Measurements from ENCODE around the gene SLC9A9. TPM values are rescaled to one million over a fixed set of nuclear protein-coding genes. Genes with fewer than 3 reads are reported as not detected.

Gene SLC9A9
- total RNA-seq, 4 donors from 2014 or later: 1.7 to 8.2 (median 3.6) TPM

DNA sequence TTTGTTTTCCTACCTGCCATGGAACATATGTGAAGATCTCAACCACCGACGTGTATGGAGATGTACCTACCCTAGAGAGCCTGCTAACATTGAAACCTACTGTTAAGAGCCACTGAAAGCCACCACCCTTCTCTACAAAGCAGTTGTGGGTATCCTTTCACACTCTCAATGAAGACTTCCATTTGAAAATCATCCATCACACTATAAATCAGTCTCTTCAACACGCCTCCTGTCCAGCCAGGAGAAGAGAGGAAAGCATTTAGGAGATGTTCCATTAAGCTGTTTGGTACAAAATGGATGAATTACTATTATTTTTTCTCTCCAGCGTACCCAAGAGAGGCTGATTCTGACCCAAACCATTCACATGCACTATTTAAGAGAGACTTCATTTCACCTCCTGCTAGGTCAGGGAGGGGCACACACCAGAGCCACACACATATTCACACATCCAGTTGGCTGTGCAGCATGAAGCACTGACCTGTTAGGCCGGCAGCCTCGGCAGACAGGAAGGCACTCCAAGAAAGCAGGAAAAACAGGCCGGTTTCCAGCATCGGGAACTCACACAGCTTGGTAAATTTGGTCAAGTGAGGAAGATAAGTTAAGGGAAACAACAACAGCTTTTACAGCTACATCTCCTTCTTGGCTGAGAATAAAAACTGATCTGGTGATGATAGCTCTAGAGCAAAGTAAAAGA lies 274.5 kb downstream of the SLC9A9 start:
- ATAC-seq: no peak
- in situ Hi-C loops (cut with MboI; ENCODE audit: low sequenced_read_pairs in 4 of 4): no loop called here

DNA sequence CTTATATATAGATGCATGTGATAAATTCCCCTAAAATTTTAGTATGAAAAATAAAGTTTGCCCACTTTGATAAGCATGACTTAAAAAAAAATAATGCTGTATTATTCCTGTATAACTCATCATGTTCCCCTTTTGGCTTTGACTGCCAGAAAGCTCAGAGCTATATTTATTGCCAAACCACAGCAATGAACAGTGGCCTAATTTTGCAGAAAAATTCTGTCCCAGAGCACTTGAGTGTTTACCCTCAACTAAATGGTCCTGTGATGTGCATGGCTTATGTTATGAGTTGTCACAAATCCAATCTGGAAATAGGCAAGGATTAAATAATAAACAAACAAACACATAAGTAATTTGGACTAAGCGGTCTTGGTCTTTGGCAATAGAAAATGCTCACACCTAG lies 276.7 kb downstream of the SLC9A9 start:
- Histone ChIP-seq H3K27me3 (no peaks in the 10 kb centered on the region), H3K9me3 (no peaks in the 10 kb centered on the region), H3K4me1 (no peaks in the 10 kb centered on the region), H3K27ac (no peak overlapping the region), H3K36me3 (no peaks in the 10 kb centered on the region), H3K4me3 (no peak overlapping the region)
- TF ChIP-seq, protein P1, sequence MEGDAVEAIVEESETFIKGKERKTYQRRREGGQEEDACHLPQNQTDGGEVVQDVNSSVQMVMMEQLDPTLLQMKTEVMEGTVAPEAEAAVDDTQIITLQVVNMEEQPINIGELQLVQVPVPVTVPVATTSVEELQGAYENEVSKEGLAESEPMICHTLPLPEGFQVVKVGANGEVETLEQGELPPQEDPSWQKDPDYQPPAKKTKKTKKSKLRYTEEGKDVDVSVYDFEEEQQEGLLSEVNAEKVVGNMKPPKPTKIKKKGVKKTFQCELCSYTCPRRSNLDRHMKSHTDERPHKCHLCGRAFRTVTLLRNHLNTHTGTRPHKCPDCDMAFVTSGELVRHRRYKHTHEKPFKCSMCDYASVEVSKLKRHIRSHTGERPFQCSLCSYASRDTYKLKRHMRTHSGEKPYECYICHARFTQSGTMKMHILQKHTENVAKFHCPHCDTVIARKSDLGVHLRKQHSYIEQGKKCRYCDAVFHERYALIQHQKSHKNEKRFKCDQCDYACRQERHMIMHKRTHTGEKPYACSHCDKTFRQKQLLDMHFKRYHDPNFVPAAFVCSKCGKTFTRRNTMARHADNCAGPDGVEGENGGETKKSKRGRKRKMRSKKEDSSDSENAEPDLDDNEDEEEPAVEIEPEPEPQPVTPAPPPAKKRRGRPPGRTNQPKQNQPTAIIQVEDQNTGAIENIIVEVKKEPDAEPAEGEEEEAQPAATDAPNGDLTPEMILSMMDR (IDR thresholded peaks at IDR 0.05 in 4 of 5, conservative IDR thresholded peaks at IDR 0.05 in 1 of 5): no peak
- TF ChIP-seq POLR2A (IDR thresholded peaks at IDR 0.05): no peak
- intact Hi-C loops (cut with DNase I; ENCODE audit: low total_unique reads): no loop called here
- ATAC-seq (no peak), DNase-seq (no peak)
- in situ Hi-C loops (cut with MboI; ENCODE audit: low sequenced_read_pairs in 4 of 4): no loop called here

More for the DNA sequence above, 274.5 kb downstream of the SLC9A9 start:
- DNase-seq: no peak
- Histone ChIP-seq H3K4me1 (no peaks in the 10 kb centered on the region), H3K27me3 (no peaks in the 10 kb centered on the region), H3K27ac (no peak overlapping the region), H3K9me3 (no peaks in the 10 kb centered on the region), H3K36me3 (no peaks in the 10 kb centered on the region), H3K4me3 (no peak overlapping the region)
- no peak for TF ChIP-seq POLR2A (IDR thresholded peaks at IDR 0.05)
- TF ChIP-seq, protein P1 (IDR thresholded peaks at IDR 0.05 in 4 of 5, conservative IDR thresholded peaks at IDR 0.05 in 1 of 5): no peak
- intact Hi-C loops (cut with DNase I; ENCODE audit: low total_unique reads): no loop called here

DNA sequence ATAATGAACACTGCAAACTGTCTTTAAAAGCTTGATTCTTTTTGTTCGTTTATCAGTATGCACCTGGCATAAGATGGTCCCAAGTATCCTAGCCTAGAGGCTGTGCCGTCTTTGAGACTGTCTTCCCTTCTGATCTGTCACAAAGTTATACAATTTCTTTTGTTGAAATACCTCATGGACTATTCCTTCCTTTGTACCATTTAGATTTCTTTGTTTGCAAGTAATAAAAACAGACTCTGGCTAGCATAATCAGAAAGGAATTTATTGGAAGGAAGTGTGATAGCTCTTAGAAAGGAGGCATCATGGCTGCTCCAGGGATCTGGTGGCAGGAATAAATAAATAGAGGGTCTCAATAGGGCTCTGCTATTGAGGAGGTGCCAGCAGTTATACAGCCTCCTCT lies 280.4 kb downstream of the SLC9A9 start:
- Histone ChIP-seq H3K36me3 (no peaks in the 10 kb centered on the region), H3K27ac (no peak overlapping the region), H3K9me3 (no peaks in the 10 kb centered on the region), H3K4me1 (no peaks in the 10 kb centered on the region), H3K4me3 (no peak overlapping the region), H3K27me3 (no peaks in the 10 kb centered on the region)
- in situ Hi-C loops (cut with MboI; ENCODE audit: low sequenced_read_pairs in 4 of 4): no loop called here
- TF ChIP-seq, protein P1 (IDR thresholded peaks at IDR 0.05 in 4 of 5, conservative IDR thresholded peaks at IDR 0.05 in 1 of 5): no peak
- TF ChIP-seq POLR2A (IDR thresholded peaks at IDR 0.05): no peak
- intact Hi-C loops (cut with DNase I; ENCODE audit: low total_unique reads): no loop called here
- DNase-seq (no peak), ATAC-seq (no peak)

DNA sequence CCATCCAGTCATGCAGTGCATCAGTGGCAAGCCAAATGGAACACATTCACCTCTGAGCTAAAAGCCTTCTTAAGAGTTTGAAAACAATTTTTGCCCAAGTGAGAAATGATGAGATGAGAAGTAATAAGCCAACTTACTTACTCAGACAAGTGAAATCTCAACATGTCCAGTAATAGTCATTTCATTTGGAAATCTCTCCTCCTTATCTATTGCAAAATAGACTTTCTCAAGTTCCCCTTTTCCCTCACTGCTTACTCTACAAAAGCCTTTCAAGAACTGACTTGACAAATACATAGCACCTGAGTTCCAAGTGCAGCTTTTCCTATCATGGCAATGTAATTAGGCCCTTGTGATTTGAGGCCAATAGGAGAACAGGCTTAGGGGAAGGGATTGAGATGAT lies 282.3 kb downstream of the SLC9A9 start:
- Histone ChIP-seq H3K4me3 (no peak overlapping the region), H3K27me3 (no peaks in the 10 kb centered on the region), H3K9me3 (no peaks in the 10 kb centered on the region), H3K36me3 (no peaks in the 10 kb centered on the region), H3K4me1 (no peaks in the 10 kb centered on the region), H3K27ac (no peak overlapping the region)
- ATAC-seq (no peak), DNase-seq (no peak)
- in situ Hi-C loops (cut with MboI; ENCODE audit: low sequenced_read_pairs in 4 of 4) (no loop called here), intact Hi-C loops (cut with DNase I; ENCODE audit: low total_unique reads) (no loop called here)
- no peak for TF ChIP-seq POLR2A (IDR thresholded peaks at IDR 0.05)
- TF ChIP-seq, protein P1 (IDR thresholded peaks at IDR 0.05 in 4 of 5, conservative IDR thresholded peaks at IDR 0.05 in 1 of 5): no peak

DNA sequence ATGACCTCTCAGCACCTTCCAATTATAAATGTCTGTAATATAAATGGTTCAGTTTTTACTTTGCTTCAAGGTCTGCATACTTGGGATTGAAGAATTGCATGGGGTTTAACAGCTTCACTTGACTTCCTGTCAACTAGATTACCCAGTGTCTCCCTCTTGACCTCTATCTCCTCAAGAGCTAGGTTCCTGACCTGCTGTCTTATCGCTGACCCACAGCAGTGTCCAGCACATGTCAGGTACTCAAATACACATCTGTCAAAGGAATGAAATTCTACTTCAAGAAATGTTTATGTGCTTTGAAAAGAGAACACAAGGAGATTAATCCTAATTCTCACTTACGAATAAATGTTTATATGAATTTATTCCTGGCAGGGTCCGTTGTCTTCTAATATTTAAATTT lies 284.5 kb downstream of the SLC9A9 start:
- in situ Hi-C loops (cut with MboI; ENCODE audit: low sequenced_read_pairs in 4 of 4): no loop called here
- intact Hi-C loops (cut with DNase I; ENCODE audit: low total_unique reads): no loop called here

More for the DNA sequence above, 284.5 kb downstream of the SLC9A9 start:
- Histone ChIP-seq H3K4me3 (no peak overlapping the region), H3K9me3 (no peaks in the 10 kb centered on the region), H3K27me3 (no peaks in the 10 kb centered on the region), H3K36me3 (no peaks in the 10 kb centered on the region), H3K27ac (no peak overlapping the region), H3K4me1 (no peaks in the 10 kb centered on the region)
- TF ChIP-seq, protein P1 (IDR thresholded peaks at IDR 0.05 in 4 of 5, conservative IDR thresholded peaks at IDR 0.05 in 1 of 5): no peak
- TF ChIP-seq POLR2A (IDR thresholded peaks at IDR 0.05): no peak
- ATAC-seq (no peak), DNase-seq (no peak)
